ENCODE results near the gene RASAL1. TPM values are rescaled to one million over a fixed set of nuclear protein-coding genes. Genes with fewer than 3 reads are reported as not detected.

RASAL1 gene
- polyA plus RNA-seq, 1 donor (not counting 4 experiments of a cell fraction or from before 2014, with no cell fraction given) = 0.05 TPM

DNA sequence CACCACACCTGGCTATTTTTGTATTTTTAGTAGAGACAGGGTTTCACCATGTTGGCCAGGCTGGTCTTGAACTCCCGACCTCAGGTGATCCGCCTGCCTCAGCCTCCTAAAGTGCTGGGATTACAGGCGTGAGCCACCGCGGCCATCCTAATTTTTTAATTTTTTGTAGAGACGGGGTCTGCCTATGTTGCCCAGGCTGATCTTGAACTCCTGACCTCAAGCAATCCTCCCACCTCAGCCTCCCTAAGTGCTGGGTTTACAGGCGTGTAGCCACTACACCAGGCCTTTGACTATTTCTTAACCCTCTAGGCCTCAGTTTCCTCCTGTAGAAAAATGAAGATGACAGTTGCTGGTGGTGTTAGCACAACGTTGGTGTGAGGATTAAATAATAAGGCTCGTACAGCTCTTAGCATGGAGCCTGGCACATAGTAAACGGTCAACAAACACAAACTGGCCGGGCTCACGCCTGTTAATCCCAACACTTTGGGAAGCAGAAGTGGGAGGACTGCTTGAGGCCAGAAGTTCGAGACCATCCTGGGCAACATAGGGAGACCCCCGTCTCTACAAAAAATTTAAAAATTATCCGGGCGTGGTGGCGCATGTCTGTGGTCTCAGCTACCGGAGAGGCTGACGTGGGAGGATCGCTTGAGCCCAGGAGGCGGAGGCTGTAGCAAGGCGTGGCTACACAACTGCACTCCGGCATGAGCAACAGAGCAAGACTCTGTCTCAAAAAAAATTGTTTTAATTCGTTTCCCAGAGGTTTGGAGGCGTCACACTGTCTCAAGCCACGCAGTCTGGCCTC, 48.7 kb upstream of the RASAL1 start:
- peak overlapping the region; percentile 95 for H3K27ac ChIP-seq (ENCODE audit: control insufficient read depth, insufficient read depth, low read length)
- no peak for DNase-seq (ENCODE audit: low read depth, low spot score)
- no peaks in the 10 kb centered on the region for H3K9me3 ChIP-seq (ENCODE audit: control insufficient read depth, low read depth, low read length)
- FAIRE-seq = no peak
- H3K4me2 ChIP-seq (ENCODE audit: control insufficient read depth, extremely low read depth, insufficient read depth, low read depth, low read length) = peak overlapping the region; percentile 96
- H3K4me3 ChIP-seq (ENCODE audit: control insufficient read depth in 2 of 3, extremely low read depth in 1 of 3, insufficient read depth in 2 of 3, low read depth in 1 of 3, low read length in 3 of 3) = peak overlapping the region; percentile 77 to 91 (median 87)
- TF ChIP-seq, protein P1, sequence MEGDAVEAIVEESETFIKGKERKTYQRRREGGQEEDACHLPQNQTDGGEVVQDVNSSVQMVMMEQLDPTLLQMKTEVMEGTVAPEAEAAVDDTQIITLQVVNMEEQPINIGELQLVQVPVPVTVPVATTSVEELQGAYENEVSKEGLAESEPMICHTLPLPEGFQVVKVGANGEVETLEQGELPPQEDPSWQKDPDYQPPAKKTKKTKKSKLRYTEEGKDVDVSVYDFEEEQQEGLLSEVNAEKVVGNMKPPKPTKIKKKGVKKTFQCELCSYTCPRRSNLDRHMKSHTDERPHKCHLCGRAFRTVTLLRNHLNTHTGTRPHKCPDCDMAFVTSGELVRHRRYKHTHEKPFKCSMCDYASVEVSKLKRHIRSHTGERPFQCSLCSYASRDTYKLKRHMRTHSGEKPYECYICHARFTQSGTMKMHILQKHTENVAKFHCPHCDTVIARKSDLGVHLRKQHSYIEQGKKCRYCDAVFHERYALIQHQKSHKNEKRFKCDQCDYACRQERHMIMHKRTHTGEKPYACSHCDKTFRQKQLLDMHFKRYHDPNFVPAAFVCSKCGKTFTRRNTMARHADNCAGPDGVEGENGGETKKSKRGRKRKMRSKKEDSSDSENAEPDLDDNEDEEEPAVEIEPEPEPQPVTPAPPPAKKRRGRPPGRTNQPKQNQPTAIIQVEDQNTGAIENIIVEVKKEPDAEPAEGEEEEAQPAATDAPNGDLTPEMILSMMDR (optimal IDR thresholded peaks at IDR 0.05 in 1 of 3, IDR thresholded peaks at IDR 0.05 in 1 of 3, conservative IDR thresholded peaks at IDR 0.05 in 1 of 3; ENCODE audit: extremely low read depth in 1 of 3, insufficient read depth in 2 of 3, low read length in 3 of 3) = no peak
- no peak for TF ChIP-seq EZH2 (IDR thresholded peaks at IDR 0.05; ENCODE audit: low read length)
- H3K9me1 ChIP-seq (ENCODE audit: control insufficient read depth, extremely low read depth, insufficient read depth, low read length) = peaks cover 5% of the 10 kb centered on the region
- H2AFZ ChIP-seq (ENCODE audit: control insufficient read depth, low read length) = peak overlapping the region; percentile 79
- no peaks in the 10 kb centered on the region for H4K20me1 ChIP-seq (ENCODE audit: control insufficient read depth, extremely low read depth, insufficient read depth, low read length)
- H3K4me1 ChIP-seq (ENCODE audit: control insufficient read depth, extremely low read depth, insufficient read depth, low read length) = peaks cover 14% of the 10 kb centered on the region
- peaks cover 51% of the 10 kb centered on the region for H3K79me2 ChIP-seq (ENCODE audit: control insufficient read depth, insufficient read depth, low read length)
- dilution Hi-C loops (cut with MboI; ENCODE audit: extremely low pct_ligation_motif_present, low sequenced_read_pairs) = no loop called here
- H3K27me3 ChIP-seq (ENCODE audit: control insufficient read depth, extremely low read depth, insufficient read depth, low read length) = no peaks in the 10 kb centered on the region
- peaks cover 13 to 20% of the 10 kb centered on the region in 2 experiments for H3K36me3 ChIP-seq (ENCODE audit: control insufficient read depth in 2 of 2, extremely low read depth in 1 of 2, insufficient read depth in 2 of 2, low read length in 2 of 2)
- peak overlapping the region; percentile 98 for H3K9ac ChIP-seq (ENCODE audit: control insufficient read depth, extremely low read depth, insufficient read depth, low read length)

DNA sequence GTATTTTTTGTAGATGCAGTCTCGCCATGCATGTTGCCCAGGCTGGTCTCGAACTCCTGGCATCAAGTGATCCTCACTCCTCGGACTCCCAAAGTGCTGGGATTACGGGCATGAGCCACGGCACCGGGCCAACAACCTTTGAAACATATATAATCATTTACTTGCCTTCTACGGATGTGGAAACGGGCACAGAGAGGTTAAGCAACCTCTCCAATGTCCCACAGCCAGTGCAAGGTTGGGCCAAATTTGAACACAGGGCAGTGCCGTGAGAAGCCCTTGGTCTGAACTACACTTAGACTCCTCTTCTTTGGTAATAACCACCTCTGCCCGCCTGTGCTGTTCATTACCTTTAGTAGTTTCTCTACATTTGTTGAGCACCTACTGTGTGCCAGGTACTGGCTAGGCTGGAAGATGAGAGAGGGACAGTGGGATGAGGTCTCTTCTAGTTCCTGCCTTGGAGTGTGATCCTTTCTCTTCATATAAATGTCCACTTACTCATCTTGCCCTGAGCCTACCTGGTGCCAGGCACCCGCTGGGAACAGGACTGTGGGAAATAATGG, 47.5 kb upstream of the RASAL1 start:
- Histone ChIP-seq H3K4me2 (ENCODE audit: control insufficient read depth, extremely low read depth, insufficient read depth, low read depth, low read length) (no peak overlapping the region), H3K36me3 (ENCODE audit: control insufficient read depth in 2 of 2, extremely low read depth in 1 of 2, insufficient read depth in 2 of 2, low read length in 2 of 2) (peaks cover 21 to 27% of the 10 kb centered on the region in 2 experiments), H3K27me3 (ENCODE audit: control insufficient read depth, extremely low read depth, insufficient read depth, low read length) (no peaks in the 10 kb centered on the region), H3K79me2 (ENCODE audit: control insufficient read depth, insufficient read depth, low read length) (peaks cover 51% of the 10 kb centered on the region), H4K20me1 (ENCODE audit: control insufficient read depth, extremely low read depth, insufficient read depth, low read length) (no peaks in the 10 kb centered on the region), H3K9ac (ENCODE audit: control insufficient read depth, extremely low read depth, insufficient read depth, low read length) (no peak overlapping the region), H3K9me1 (ENCODE audit: control insufficient read depth, extremely low read depth, insufficient read depth, low read length) (peaks cover 5% of the 10 kb centered on the region), H3K27ac (ENCODE audit: control insufficient read depth, insufficient read depth, low read length) (no peak overlapping the region), H2AFZ (ENCODE audit: control insufficient read depth, low read length) (no peak overlapping the region), H3K4me1 (ENCODE audit: control insufficient read depth, extremely low read depth, insufficient read depth, low read length) (peaks cover 14% of the 10 kb centered on the region), H3K4me3 (ENCODE audit: control insufficient read depth in 2 of 3, extremely low read depth in 1 of 3, insufficient read depth in 2 of 3, low read depth in 1 of 3, low read length in 3 of 3) (no peak overlapping the region), H3K9me3 (ENCODE audit: control insufficient read depth, low read depth, low read length) (no peaks in the 10 kb centered on the region)
- FAIRE-seq (no peak), DNase-seq (ENCODE audit: low read depth, low spot score) (no peak)
- dilution Hi-C loops (cut with MboI; ENCODE audit: extremely low pct_ligation_motif_present, low sequenced_read_pairs) = no loop called here
- TF ChIP-seq EZH2 (IDR thresholded peaks at IDR 0.05; ENCODE audit: low read length) = no peak
- TF ChIP-seq, protein P1 (optimal IDR thresholded peaks at IDR 0.05 in 1 of 3, IDR thresholded peaks at IDR 0.05 in 1 of 3, conservative IDR thresholded peaks at IDR 0.05 in 1 of 3; ENCODE audit: extremely low read depth in 1 of 3, insufficient read depth in 2 of 3, low read length in 3 of 3) = no peak

Measured in keratinocyte (primary cell).